ENCODE data around the gene KRT39. TPM values are rescaled to one million over a fixed set of nuclear protein-coding genes. Genes with fewer than 3 reads are reported as not detected.
"Not testable (repeated sequence)": the region's sequence is repeated elsewhere in the genome, so short reads cannot be mapped to it uniquely, and the experiment has no call there.

Gene KRT39
- polyA plus RNA-seq = not detected

DNA sequence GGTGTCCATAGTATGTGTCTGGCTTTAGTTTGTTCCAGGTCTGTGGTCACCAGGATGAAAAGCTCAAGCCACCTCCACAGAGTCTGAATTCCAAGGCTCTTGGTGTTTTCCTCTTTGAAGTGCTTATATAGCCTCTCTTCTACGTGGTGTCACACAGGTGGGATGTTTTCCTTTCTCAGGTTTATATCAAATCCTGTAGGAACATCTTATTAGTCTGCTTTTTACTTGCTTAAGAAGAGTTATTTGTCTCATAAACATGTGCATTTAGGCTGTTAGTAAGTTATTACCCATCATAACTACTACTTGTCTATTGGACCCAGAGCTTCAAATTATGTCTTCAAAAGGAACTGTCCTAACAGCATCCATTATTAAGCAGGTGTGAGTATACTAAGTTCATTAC, at the start of gene KRT39:
Gene KRT39 (minus strand): TSS at position 101 of the 400 bp plus-strand sequence. CDS start 92 bp downstream, at position 9.
- Mint-ChIP-seq H3K4me1 (peaks cover 0 to 5% (median 0%) of the 10 kb centered on the region in 3 donors), H3K9me3 (peaks cover 0 to 2% (median 0%) of the 10 kb centered on the region in 3 donors), H3K4me3 (no peak within 1 kb of the TSS), H3K27ac (no peak within 1 kb of the TSS), H3K27me3 (peaks cover 6% of the 10 kb centered on the region), H3K36me3 (no peaks in the 10 kb centered on the region)

GRCh38 chr17:41015454-41015853, 48.7 kb upstream of the KRT39 start:
- H3K27ac Mint-ChIP-seq = no peak overlapping the region
- H3K4me1 Mint-ChIP-seq = no peaks in the 10 kb centered on the region
- no peaks in the 10 kb centered on the region for H3K36me3 Mint-ChIP-seq
- no peaks in the 10 kb centered on the region for H3K27me3 Mint-ChIP-seq
- no peak overlapping the region for H3K4me3 Mint-ChIP-seq
- H3K9me3 Mint-ChIP-seq = no peaks in the 10 kb centered on the region

- Mint-ChIP-seq H3K27me3 (peaks cover 3% of the 10 kb centered on the region), H3K9me3 (no peaks in the 10 kb centered on the region), H3K36me3 (no peaks in the 10 kb centered on the region), H3K4me3 (no peak overlapping the region), H3K27ac (no peak overlapping the region), H3K4me1 (no peaks in the 10 kb centered on the region)
These were observed 46.9 kb upstream of the KRT39 start for GRCh38 chr17:41013606-41014005.

GRCh38 chr17:41013181-41013580, 46.4 kb upstream of the KRT39 start:
- Mint-ChIP-seq H3K27me3 (peaks cover 3% of the 10 kb centered on the region), H3K4me1 (no peaks in the 10 kb centered on the region)

GRCh38 chr17:41012326-41013120, 45.8 kb upstream of the KRT39 start:
- H3K9me3 Mint-ChIP-seq = no peaks in the 10 kb centered on the region
- peaks cover 3% of the 10 kb centered on the region for H3K27me3 Mint-ChIP-seq
- H3K36me3 Mint-ChIP-seq = no peaks in the 10 kb centered on the region
- H3K27ac Mint-ChIP-seq = no peak overlapping the region
- no peak overlapping the region for H3K4me3 Mint-ChIP-seq
- H3K4me1 Mint-ChIP-seq = no peaks in the 10 kb centered on the region

More at GRCh38 chr17:41013181-41013580, 46.4 kb upstream of the KRT39 start:
- Mint-ChIP-seq H3K4me3 (no peak overlapping the region), H3K9me3 (no peaks in the 10 kb centered on the region), H3K36me3 (no peaks in the 10 kb centered on the region), H3K27ac (no peak overlapping the region)

GRCh38 chr17:41010441-41010840, 43.7 kb upstream of the KRT39 start:
- Mint-ChIP-seq H3K4me3 (no peak overlapping the region), H3K4me1 (no peaks in the 10 kb centered on the region), H3K9me3 (no peaks in the 10 kb centered on the region), H3K36me3 (no peaks in the 10 kb centered on the region), H3K27me3 (peaks cover 3% of the 10 kb centered on the region), H3K27ac (no peak overlapping the region)

DNA sequence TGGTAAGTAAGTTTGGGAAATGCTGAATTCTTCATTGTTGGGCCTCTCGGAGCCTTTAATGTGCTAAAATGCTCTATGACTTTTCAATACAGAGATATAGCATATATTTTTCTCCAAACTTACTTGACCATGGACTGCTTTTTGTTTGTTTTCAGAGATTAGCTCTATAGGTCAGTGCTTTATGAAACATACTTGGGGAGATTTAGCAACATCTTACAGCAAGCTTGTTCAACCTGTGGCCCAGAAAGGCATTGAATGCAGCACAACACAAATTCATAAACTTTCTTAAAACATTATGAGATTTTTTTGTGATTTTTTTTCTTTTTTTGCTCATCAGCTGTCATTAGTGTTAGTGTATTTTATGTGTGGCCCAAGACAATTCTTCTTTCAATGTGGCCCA, 43.2 kb upstream of the KRT39 start:
- H3K36me3 Mint-ChIP-seq = no peaks in the 10 kb centered on the region
- no peaks in the 10 kb centered on the region for H3K9me3 Mint-ChIP-seq

DNA sequence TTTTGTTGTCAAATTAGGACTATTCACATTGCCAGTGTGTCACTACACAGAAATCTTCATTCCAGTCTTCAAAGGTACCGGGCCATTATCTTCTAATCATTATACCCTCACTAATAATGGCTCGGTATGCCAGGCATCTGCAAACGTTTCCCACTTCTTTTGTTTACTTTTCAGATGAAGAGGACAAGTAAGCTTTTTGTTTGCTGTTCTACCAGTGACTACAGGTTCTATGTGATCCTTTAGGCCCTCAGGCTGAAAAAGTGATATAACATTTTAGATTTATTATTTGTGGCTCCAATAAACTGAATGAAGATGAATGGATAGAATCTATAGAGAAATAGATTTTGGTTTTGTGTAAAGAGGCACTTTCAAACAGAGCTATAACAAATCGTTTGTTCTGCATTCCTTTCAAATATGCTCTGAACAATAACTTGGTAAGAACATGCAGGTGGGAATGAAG, 42.6 kb upstream of the KRT39 start:
- H3K4me3 Mint-ChIP-seq = no peak overlapping the region
- H3K9me3 Mint-ChIP-seq = no peaks in the 10 kb centered on the region
- no peaks in the 10 kb centered on the region for H3K36me3 Mint-ChIP-seq
- peaks cover 3% of the 10 kb centered on the region for H3K27me3 Mint-ChIP-seq
- no peaks in the 10 kb centered on the region for H3K4me1 Mint-ChIP-seq
- H3K27ac Mint-ChIP-seq = no peak overlapping the region

More for the DNA sequence above, 43.2 kb upstream of the KRT39 start:
- peaks cover 3% of the 10 kb centered on the region for H3K27me3 Mint-ChIP-seq
- no peak overlapping the region for H3K4me3 Mint-ChIP-seq
- no peaks in the 10 kb centered on the region for H3K4me1 Mint-ChIP-seq
- no peak overlapping the region for H3K27ac Mint-ChIP-seq

- no peak within 1 kb of the TSS for H3K27ac Mint-ChIP-seq
- peaks cover 3% of the 10 kb centered on the region for H3K27me3 Mint-ChIP-seq
- no peaks in the 10 kb centered on the region for H3K4me1 Mint-ChIP-seq
- H3K9me3 Mint-ChIP-seq = no peaks in the 10 kb centered on the region
- no peaks in the 10 kb centered on the region for H3K36me3 Mint-ChIP-seq
- no peak within 1 kb of the TSS for H3K4me3 Mint-ChIP-seq
These were observed 42.1 kb upstream of the KRT39 start, which contains the start of gene KRTAP3-1 for GRCh38 chr17:41008811-41009210. Gene KRTAP3-1, minus strand, starts transcription at chr17:41009128. Its CDS starts 54 bp downstream, at chr17:41009074.

DNA sequence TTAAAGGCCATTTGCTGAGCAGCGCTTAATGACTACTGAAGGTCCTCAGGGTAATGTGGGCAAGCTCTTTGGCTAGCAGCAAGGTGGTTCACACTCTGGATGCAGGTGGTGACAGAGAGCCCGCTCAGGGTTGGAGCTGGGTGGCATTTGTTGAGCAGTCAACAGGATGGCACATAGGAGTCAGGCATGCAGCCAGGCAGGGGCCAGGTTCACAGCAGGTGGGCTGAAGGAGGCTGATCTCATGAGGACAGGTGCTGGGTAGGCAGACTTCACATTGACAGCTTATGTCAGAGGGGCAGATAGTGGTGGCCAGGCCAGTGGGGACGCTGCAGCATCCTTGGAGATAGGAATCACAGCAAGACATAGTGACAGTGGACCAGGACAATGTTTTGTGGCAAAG, 37.6 kb upstream of the KRT39 start:
- H3K9me3 Mint-ChIP-seq = no peaks in the 10 kb centered on the region
- H3K4me1 Mint-ChIP-seq = no peaks in the 10 kb centered on the region
- H3K27ac Mint-ChIP-seq = no peak overlapping the region
- H3K4me3 Mint-ChIP-seq = no peak overlapping the region
- H3K27me3 Mint-ChIP-seq = peaks cover 14% of the 10 kb centered on the region
- H3K36me3 Mint-ChIP-seq = no peaks in the 10 kb centered on the region

DNA sequence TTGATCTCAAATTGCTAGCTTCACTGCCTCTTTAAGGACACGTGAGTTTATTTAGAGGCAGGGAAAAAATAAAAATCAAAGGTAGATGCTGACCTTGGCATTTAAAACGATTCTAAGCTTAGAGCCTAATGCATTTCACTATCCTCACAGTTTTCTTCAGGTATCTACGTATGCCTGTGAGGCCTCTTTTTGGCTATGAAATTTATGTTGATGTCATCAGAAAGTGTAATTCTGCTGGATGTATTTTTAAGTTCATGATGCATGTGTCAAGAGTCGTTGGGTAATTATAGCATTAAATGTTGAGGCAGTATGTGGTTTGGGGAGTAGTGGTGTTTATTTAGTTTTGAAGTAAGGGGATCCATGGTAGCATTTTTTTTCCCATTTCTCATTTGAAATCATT, 37.2 kb upstream of the KRT39 start:
- Mint-ChIP-seq H3K27ac (no peak overlapping the region), H3K4me3 (no peak overlapping the region), H3K27me3 (peaks cover 18% of the 10 kb centered on the region), H3K4me1 (no peaks in the 10 kb centered on the region), H3K9me3 (no peaks in the 10 kb centered on the region), H3K36me3 (no peaks in the 10 kb centered on the region)

DNA sequence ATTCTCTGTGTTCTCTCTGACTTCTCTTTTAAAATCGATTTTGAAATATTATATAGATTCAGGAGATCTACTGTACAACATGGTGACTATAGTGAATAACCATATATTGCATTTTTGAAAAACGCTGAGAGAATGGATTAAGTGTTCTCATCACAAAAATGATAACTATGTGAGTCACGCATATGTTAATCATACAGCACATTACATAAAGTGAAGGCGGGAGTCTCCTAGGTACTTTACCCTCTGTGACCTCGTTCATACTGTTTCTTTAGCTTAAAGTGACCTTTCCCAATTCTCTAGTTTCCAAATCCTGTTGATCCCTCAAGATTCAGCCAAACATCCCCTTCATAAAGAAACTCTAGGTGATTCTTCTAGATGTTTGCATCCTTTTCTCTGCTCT, 36.1 kb upstream of the KRT39 start:
- H3K4me3 Mint-ChIP-seq = no peak overlapping the region
- H3K4me1 Mint-ChIP-seq = no peaks in the 10 kb centered on the region
- no peak overlapping the region for H3K27ac Mint-ChIP-seq
- no peaks in the 10 kb centered on the region for H3K36me3 Mint-ChIP-seq
- peaks cover 18% of the 10 kb centered on the region for H3K27me3 Mint-ChIP-seq
- peaks cover 0 to 1% (median 0%) of the 10 kb centered on the region in 3 donors for H3K9me3 Mint-ChIP-seq

DNA sequence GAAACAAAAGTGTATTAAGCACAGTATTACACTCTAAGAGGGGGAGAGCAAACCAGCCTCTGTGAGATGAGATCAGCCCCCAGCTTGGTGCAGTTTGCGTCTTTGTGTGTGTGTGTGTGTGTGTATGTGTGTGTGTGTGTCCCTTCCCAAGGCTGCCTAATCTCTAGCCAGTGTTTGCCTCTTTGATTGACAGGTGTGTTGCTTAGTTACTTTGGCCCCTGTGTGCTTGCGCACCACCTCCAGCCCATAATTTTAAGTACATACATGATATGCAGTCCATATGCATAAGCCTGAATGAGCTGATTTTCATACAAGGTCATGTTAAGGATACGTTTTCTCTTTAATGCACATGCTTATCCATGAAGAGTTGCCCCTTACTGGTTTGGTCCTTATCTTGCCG, 35.0 kb upstream of the KRT39 start:
- Mint-ChIP-seq H3K27ac (no peak overlapping the region), H3K4me1 (no peaks in the 10 kb centered on the region), H3K27me3 (peaks cover 23% of the 10 kb centered on the region), H3K4me3 (no peak overlapping the region), H3K9me3 (peaks cover 0 to 1% (median 1%) of the 10 kb centered on the region in 3 donors), H3K36me3 (no peaks in the 10 kb centered on the region)

DNA sequence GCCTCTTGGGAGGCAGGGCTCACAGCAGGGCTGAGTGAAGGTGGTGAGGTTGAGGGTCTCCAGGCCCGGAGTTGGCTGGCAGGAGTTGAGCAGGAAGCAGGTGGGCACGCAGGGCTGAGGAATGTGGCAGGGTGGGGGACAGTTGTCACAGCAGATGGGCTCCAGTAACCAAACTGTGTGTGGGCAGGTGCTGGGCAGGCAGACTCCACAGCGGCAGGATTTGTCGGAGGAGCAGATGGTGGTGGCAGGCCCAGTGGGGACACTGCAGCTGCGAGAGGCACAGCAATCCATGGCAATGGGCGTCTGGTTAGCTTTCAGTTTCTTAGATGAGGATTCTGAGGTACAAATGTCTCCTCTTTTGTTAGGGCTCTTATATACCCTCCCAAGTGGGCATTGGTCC, 32.8 kb upstream of the KRT39 start, which contains the start of gene KRTAP3-2:
Gene KRTAP3-2 (minus strand): TSS at position 344 of the 400 bp plus-strand sequence. CDS start 53 bp downstream, at position 291.
- not testable (repeated sequence) for H3K4me3 Mint-ChIP-seq, H3K4me1 Mint-ChIP-seq, H3K27ac Mint-ChIP-seq, H3K36me3 Mint-ChIP-seq, H3K9me3 Mint-ChIP-seq
- peaks cover 28% of the 10 kb centered on the region for H3K27me3 Mint-ChIP-seq

GRCh38 chr17:40997361-40997760, 30.6 kb upstream of the KRT39 start:
- no peaks in the 10 kb centered on the region for H3K36me3 Mint-ChIP-seq
- peaks cover 0 to 1% (median 1%) of the 10 kb centered on the region in 3 donors for H3K9me3 Mint-ChIP-seq
- no peaks in the 10 kb centered on the region for H3K4me1 Mint-ChIP-seq
- no peak overlapping the region for H3K27ac Mint-ChIP-seq
- no peak overlapping the region for H3K4me3 Mint-ChIP-seq
- peaks cover 35% of the 10 kb centered on the region for H3K27me3 Mint-ChIP-seq

GRCh38 chr17:40996829-40997228, 30.1 kb upstream of the KRT39 start:
- Mint-ChIP-seq H3K4me3 (no peak overlapping the region), H3K36me3 (no peaks in the 10 kb centered on the region), H3K4me1 (no peaks in the 10 kb centered on the region), H3K27ac (no peak overlapping the region), H3K9me3 (peaks cover 0 to 1% (median 1%) of the 10 kb centered on the region in 3 donors), H3K27me3 (peaks cover 38% of the 10 kb centered on the region)

Data from IgD-negative memory B cell (primary cell).